ENCODE data around the gene CD248.

- TF ChIP-seq, protein P1, sequence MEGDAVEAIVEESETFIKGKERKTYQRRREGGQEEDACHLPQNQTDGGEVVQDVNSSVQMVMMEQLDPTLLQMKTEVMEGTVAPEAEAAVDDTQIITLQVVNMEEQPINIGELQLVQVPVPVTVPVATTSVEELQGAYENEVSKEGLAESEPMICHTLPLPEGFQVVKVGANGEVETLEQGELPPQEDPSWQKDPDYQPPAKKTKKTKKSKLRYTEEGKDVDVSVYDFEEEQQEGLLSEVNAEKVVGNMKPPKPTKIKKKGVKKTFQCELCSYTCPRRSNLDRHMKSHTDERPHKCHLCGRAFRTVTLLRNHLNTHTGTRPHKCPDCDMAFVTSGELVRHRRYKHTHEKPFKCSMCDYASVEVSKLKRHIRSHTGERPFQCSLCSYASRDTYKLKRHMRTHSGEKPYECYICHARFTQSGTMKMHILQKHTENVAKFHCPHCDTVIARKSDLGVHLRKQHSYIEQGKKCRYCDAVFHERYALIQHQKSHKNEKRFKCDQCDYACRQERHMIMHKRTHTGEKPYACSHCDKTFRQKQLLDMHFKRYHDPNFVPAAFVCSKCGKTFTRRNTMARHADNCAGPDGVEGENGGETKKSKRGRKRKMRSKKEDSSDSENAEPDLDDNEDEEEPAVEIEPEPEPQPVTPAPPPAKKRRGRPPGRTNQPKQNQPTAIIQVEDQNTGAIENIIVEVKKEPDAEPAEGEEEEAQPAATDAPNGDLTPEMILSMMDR (IDR thresholded peaks at IDR 0.05), result no peak
- TF ChIP-seq, protein P2, sequence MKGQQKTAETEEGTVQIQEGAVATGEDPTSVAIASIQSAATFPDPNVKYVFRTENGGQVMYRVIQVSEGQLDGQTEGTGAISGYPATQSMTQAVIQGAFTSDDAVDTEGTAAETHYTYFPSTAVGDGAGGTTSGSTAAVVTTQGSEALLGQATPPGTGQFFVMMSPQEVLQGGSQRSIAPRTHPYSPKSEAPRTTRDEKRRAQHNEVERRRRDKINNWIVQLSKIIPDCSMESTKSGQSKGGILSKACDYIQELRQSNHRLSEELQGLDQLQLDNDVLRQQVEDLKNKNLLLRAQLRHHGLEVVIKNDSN (CRISPR knock-in tag; IDR thresholded peaks at IDR 0.05), result no peak
- no peak for TF ChIP-seq ZNF138 (CRISPR knock-in tag; conservative IDR thresholded peaks at IDR 0.05)
- TF ChIP-seq FOXP4 (CRISPR knock-in tag; IDR thresholded peaks at IDR 0.05), result no peak
- TF ChIP-seq, protein P3, sequence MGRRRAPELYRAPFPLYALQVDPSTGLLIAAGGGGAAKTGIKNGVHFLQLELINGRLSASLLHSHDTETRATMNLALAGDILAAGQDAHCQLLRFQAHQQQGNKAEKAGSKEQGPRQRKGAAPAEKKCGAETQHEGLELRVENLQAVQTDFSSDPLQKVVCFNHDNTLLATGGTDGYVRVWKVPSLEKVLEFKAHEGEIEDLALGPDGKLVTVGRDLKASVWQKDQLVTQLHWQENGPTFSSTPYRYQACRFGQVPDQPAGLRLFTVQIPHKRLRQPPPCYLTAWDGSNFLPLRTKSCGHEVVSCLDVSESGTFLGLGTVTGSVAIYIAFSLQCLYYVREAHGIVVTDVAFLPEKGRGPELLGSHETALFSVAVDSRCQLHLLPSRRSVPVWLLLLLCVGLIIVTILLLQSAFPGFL (CRISPR knock-in tag; IDR thresholded peaks at IDR 0.05; ENCODE audit: borderline replicate concordance), result no peak
- TF ChIP-seq ESRRA (CRISPR knock-in tag; IDR thresholded peaks at IDR 0.05; ENCODE audit: borderline replicate concordance), result no peak
- TF ChIP-seq, protein P4, sequence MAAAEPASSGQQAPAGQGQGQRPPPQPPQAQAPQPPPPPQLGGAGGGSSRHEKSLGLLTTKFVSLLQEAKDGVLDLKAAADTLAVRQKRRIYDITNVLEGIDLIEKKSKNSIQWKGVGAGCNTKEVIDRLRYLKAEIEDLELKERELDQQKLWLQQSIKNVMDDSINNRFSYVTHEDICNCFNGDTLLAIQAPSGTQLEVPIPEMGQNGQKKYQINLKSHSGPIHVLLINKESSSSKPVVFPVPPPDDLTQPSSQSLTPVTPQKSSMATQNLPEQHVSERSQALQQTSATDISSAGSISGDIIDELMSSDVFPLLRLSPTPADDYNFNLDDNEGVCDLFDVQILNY (CRISPR knock-in tag; IDR thresholded peaks at IDR 0.05), result no peak
- no peak for TF ChIP-seq STAT6 (CRISPR knock-in tag; conservative IDR thresholded peaks at IDR 0.05; ENCODE audit: low read depth)
- TF ChIP-seq, protein P5, sequence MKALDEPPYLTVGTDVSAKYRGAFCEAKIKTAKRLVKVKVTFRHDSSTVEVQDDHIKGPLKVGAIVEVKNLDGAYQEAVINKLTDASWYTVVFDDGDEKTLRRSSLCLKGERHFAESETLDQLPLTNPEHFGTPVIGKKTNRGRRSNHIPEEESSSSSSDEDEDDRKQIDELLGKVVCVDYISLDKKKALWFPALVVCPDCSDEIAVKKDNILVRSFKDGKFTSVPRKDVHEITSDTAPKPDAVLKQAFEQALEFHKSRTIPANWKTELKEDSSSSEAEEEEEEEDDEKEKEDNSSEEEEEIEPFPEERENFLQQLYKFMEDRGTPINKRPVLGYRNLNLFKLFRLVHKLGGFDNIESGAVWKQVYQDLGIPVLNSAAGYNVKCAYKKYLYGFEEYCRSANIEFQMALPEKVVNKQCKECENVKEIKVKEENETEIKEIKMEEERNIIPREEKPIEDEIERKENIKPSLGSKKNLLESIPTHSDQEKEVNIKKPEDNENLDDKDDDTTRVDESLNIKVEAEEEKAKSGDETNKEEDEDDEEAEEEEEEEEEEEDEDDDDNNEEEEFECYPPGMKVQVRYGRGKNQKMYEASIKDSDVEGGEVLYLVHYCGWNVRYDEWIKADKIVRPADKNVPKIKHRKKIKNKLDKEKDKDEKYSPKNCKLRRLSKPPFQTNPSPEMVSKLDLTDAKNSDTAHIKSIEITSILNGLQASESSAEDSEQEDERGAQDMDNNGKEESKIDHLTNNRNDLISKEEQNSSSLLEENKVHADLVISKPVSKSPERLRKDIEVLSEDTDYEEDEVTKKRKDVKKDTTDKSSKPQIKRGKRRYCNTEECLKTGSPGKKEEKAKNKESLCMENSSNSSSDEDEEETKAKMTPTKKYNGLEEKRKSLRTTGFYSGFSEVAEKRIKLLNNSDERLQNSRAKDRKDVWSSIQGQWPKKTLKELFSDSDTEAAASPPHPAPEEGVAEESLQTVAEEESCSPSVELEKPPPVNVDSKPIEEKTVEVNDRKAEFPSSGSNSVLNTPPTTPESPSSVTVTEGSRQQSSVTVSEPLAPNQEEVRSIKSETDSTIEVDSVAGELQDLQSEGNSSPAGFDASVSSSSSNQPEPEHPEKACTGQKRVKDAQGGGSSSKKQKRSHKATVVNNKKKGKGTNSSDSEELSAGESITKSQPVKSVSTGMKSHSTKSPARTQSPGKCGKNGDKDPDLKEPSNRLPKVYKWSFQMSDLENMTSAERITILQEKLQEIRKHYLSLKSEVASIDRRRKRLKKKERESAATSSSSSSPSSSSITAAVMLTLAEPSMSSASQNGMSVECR (CRISPR knock-in tag; IDR thresholded peaks at IDR 0.05; ENCODE audit: borderline replicate concordance), result no peak
- TF ChIP-seq CREM (CRISPR knock-in tag; IDR thresholded peaks at IDR 0.05), result no peak
- no peak for TF ChIP-seq ZNF425 (CRISPR knock-in tag; conservative IDR thresholded peaks at IDR 0.05)
- TF ChIP-seq, protein P6, sequence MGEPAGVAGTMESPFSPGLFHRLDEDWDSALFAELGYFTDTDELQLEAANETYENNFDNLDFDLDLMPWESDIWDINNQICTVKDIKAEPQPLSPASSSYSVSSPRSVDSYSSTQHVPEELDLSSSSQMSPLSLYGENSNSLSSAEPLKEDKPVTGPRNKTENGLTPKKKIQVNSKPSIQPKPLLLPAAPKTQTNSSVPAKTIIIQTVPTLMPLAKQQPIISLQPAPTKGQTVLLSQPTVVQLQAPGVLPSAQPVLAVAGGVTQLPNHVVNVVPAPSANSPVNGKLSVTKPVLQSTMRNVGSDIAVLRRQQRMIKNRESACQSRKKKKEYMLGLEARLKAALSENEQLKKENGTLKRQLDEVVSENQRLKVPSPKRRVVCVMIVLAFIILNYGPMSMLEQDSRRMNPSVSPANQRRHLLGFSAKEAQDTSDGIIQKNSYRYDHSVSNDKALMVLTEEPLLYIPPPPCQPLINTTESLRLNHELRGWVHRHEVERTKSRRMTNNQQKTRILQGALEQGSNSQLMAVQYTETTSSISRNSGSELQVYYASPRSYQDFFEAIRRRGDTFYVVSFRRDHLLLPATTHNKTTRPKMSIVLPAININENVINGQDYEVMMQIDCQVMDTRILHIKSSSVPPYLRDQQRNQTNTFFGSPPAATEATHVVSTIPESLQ (CRISPR knock-in tag; IDR thresholded peaks at IDR 0.05), result no peak
- no peak for TF ChIP-seq SMAD3 (CRISPR knock-in tag; IDR thresholded peaks at IDR 0.05; ENCODE audit: borderline replicate concordance)
Observed at GRCh38 chr11:66365711-66366619, 49.1 kb upstream of the CD248 start.
